Ishikawa (cell line): ENCODE measurements around the gene MESP1.

Experiments
- CEBPB ChIP-seq: IDR thresholded peaks from 2 replicates; pipeline ENCODE4 v1.6.1; 2012
- EGR1 ChIP-seq: IDR thresholded peaks from 2 replicates; pipeline ENCODE4 v1.6.1; 2012
- EP300 ChIP-seq: IDR thresholded peaks from 2 replicates; pipeline ENCODE4 v1.6.1; 2012; ENCODE audit warnings: borderline replicate concordance
- MAX ChIP-seq: IDR thresholded peaks from 2 replicates; pipeline ENCODE4 v1.6.1; 2012
- RAD21 ChIP-seq: IDR thresholded peaks from 2 replicates; pipeline ENCODE4 v1.6.1; 2012; ENCODE audit warnings: low read depth
- REST ChIP-seq: IDR thresholded peaks from 2 replicates; pipeline ENCODE4 v1.6.1; 2012; ENCODE audit warnings: low read depth, mild to moderate bottlenecking
- TAF1 ChIP-seq: IDR thresholded peaks from 2 replicates; pipeline ENCODE4 v1.6.1; 2012; ENCODE audit warnings: low read depth, mild to moderate bottlenecking
- TEAD4 ChIP-seq: IDR thresholded peaks from 2 replicates; pipeline ENCODE4 v1.6.1; 2012
- YY1 ChIP-seq: IDR thresholded peaks from 2 replicates; pipeline ENCODE4 v1.6.1; 2012; ENCODE audit warnings: low read depth

- TF ChIP-seq EGR1 (no peak), TAF1 (no peak), RAD21 (no peak), YY1 (no peak), CEBPB (no peak), EP300 (no peak), REST (no peak), MAX (no peak), TEAD4 (no peak)
Measured at GRCh38 chr15:89743011-89743410, 8.0 kb downstream of the MESP1 start.
